ENCODE results near the gene UQCC5.

UQCC5 gene, protein sequence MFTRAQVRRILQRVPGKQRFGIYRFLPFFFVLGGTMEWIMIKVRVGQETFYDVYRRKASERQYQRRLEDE

DNA sequence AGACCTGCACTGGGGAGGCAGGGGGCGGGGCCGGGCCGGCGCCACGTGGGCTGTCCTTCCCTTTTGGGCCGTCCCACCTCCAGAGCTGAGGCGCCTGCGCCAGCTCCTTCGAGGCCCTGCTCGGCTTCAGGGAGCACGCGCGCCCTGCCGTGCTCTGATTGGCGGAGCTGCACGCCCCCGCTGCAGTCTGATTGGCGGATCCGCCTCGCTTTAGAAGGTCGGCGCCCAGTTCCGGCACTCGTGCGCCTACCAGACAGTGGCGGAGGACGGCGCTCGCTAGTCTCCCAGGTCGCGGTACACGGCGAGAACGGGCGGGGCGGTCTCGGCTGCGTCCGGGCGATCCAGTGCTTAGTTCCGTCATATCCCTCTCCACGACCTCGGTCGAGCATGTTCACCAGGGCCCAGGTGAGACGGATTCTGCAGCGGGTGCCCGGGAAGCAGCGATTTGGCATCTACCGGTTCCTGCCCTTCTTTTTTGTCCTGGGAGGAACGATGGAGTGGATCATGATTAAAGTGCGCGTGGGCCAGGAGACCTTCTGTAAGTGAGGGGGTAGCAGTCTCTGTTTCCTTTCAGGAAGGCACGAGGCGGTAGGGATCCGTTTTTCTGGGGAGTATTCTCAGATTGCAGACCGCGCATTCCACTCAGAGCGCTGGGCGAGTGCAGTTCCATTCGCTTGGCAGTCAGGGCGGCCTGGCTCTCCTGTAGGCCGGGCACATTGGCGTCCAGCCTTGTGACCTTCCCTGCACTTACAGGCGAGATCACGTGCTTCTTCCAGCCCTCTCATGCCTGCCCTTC lies at the start of gene UQCC5:
Gene UQCC5, plus strand, starts transcription at position 237 of the 796 bp plus-strand sequence. Its CDS starts 151 bp downstream, at position 388.
- peak; percentile 93 for DNase-seq (ENCODE audit: low read depth)

DNA sequence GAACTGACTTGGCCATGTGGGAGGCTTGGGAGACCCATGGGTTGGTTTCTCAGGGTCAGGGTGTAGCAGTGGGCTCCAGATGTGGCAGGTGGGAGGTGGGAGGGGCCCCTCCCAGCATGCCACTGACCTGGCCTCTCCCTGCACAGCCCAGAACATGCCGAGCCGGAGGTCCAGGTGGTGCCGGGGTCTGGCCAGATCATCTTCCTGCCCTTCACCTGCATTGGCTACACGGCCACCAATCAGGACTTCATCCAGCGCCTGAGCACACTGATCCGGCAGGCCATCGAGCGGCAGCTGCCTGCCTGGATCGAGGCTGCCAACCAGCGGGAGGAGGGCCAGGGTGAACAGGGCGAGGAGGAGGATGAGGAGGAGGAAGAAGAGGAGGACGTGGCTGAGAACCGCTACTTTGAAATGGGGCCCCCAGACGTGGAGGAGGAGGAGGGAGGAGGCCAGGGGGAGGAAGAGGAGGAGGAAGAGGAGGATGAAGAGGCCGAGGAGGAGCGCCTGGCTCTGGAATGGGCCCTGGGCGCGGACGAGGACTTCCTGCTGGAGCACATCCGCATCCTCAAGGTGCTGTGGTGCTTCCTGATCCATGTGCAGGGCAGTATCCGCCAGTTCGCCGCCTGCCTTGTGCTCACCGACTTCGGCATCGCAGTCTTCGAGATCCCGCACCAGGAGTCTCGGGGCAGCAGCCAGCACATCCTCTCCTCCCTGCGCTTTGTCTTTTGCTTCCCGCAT lies 49.2 kb upstream of the UQCC5 start:
- DNase-seq (ENCODE audit: low read depth) = no peak

DNA sequence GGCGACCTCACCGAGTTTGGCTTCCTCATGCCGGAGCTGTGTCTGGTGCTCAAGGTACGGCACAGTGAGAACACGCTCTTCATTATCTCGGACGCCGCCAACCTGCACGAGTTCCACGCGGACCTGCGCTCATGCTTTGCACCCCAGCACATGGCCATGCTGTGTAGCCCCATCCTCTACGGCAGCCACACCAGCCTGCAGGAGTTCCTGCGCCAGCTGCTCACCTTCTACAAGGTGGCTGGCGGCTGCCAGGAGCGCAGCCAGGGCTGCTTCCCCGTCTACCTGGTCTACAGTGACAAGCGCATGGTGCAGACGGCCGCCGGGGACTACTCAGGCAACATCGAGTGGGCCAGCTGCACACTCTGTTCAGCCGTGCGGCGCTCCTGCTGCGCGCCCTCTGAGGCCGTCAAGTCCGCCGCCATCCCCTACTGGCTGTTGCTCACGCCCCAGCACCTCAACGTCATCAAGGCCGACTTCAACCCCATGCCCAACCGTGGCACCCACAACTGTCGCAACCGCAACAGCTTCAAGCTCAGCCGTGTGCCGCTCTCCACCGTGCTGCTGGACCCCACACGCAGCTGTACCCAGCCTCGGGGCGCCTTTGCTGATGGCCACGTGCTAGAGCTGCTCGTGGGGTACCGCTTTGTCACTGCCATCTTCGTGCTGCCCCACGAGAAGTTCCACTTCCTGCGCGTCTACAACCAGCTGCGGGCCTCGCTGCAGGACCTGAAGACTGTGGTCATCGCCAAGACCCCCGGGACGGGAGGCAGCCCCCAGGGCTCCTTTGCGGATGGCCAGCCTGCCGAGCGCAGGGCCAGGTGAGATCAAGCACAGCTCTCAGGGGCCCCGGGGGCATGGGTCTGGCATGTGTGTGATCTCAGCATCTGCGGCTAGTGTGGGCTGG lies 48.4 kb upstream of the UQCC5 start:
- DNase-seq (ENCODE audit: low read depth) = no peak

DNA sequence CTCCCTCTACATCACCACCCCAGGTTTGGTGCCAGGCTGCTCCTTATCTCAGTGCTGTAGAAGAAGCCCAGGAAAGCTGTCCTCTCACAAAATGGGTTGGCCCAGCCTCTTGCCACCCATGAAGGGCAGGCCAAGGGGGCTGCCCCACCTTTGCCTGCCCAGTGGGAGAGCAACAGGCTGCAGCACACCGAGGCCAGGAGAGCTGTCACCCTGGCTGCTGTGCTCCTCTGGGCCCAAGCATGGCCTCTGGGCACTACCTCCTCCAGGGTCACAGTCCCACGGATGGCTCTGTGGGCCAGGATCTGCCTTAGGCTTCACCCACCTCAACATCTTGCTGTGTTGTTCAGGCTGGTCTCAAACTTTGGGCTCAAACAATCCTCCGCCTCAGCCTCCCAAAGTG lies 47.7 kb upstream of the UQCC5 start:
- DNase-seq (ENCODE audit: low read depth) = no peak

DNA sequence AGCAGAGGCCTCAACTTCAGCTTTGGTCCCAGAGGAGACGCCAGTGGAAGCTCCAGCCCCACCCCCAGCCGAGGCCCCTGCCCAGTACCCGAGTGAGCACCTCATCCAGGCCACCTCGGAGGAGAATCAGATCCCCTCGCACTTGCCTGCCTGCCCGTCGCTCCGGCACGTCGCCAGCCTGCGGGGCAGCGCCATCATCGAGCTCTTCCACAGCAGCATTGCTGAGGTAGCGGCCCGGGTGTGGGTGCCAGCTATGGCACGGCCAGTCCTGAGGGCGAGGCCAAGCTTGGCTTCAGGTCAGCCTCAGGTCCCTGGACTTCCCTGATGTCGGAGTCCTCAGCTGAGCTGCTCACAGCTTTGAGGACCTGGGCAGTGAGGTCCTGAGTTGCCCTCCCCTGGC lies 47.0 kb upstream of the UQCC5 start:
- no peak for DNase-seq (ENCODE audit: low read depth)

DNA sequence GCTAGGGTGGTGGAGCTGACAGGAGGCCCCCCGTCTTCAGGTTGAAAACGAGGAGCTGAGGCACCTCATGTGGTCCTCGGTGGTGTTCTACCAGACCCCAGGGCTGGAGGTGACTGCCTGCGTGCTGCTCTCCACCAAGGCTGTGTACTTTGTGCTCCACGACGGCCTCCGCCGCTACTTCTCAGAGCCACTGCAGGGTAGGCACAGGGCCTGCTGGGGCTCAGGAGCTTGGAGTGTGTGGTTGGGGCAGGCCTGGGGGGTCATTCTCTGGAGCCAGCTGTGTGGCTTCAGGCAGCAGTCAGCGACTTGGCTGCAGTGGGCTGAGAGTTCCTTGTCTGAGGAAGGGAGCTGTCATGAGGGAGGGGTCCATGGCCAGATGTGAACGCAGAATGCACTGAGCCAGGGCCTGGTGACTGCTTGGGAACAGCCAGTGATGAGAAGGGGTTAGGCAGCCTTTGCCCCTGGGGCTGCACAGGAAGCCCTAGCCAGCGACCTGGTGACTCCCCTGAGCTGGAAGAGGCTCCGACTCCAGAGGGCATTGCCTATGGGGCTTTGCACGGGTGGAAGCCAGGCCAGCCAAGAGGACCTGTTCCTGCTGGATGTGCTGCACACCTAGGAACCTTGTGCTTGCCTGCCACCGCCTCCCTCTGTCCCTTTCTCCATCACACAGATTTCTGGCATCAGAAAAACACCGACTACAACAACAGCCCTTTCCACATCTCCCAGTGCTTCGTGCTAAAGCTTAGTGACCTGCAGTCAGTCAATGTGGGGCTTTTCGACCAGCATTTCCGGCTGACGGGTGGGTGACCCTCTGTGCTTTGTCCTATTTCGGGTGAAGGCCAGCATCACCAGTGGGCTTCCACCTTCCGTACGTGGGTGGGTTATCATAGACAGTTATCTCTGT lies 46.1 kb upstream of the UQCC5 start:
- DNase-seq (ENCODE audit: low read depth) = no peak

DNA sequence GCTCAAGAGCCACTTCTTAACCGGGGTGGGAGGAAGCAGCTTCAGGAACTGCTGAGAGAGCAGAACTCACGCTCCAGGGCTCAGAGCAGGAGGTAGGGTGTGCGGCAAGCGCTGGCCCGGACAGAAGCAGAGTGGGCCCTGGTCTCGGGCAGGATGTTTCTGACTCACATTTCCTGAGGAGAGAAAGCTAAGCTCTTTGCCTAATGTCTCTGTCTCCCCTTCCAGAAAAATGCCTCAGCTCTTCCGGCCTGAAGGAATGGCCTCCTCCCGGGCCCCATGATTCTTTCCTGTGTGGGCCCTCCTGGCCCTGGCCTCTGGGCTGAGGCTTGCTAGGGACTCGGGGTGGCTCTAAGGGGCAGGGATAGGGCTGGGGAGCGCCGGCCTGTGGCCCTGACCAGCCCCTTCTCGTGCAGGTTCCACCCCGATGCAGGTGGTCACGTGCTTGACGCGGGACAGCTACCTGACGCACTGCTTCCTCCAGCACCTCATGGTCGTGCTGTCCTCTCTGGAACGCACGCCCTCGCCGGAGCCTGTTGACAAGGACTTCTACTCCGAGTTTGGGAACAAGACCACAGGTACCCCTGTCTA lies 45.4 kb upstream of the UQCC5 start:
- no peak for DNase-seq (ENCODE audit: low read depth)

DNA sequence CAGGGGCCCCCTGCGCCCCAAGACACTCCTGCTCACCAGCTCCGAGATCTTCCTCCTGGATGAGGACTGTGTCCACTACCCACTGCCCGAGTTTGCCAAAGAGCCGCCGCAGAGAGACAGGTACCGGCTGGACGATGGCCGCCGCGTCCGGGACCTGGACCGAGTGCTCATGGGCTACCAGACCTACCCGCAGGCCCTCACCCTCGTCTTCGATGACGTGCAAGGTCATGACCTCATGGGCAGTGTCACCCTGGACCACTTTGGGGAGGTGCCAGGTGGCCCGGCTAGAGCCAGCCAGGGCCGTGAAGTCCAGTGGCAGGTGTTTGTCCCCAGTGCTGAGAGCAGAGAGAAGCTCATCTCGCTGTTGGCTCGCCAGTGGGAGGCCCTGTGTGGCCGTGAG lies 44.3 kb upstream of the UQCC5 start:
- no peak for DNase-seq (ENCODE audit: low read depth)

DNA sequence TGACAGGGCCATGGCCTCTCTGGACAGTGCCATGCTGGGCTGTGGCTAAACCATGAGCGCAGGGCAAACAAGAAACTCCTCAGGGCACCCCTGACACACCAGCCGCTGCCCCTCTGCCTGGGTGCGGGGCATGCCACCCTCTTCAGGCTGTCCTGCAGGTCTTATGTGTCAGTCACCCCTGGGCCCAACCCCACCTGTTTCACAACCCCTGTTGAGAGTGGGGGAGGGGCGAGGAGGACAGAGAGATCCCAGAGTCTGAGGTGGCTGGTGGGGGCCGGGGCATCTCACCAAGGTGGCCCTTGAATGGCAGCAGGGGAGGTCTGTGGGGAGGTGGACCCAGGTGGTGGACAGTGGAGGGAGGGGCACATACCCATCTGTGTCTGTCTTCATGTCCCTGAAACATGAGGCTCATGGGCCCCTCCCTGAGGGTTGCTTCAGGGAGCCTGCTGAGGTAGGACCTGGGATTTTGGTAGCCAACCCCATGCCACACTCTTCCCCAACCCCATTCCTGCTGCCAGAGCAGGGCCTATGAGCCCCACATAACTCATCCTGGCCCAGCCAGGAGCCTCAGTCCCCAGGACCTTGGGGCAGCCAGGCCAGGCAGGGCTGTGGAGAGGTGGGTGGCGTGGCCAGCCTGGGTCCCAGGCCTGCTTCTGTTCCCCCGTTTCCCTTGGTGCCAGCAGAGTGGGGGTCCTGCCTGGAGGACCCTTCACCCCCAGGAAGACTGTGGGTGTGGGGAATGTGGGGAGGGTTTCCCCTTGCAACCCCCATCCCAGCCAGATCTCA lies 43.0 kb upstream of the UQCC5 start:
- DNase-seq (ENCODE audit: low read depth) = no peak

DNA sequence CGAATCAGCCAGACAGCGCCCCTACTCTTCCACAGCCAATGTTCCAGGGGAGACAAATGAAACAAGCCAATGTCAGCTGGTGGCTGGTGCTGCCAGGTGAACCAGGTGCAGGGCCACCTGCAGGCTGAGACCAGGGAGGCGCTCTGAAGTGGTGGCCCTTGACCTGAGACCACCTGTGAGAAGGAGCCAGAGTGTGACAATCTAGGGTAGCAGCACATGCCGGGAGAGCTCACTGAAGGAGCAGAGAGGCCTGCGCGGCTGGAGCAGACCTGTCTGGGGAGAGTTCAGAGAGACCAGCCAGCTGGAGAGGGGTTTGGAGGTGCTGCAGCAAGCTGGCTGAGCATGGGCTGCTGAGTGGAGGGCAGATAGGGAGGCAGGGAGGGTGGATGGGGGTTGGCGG lies 42.0 kb upstream of the UQCC5 start:
- DNase-seq (ENCODE audit: low read depth) = no peak

DNA sequence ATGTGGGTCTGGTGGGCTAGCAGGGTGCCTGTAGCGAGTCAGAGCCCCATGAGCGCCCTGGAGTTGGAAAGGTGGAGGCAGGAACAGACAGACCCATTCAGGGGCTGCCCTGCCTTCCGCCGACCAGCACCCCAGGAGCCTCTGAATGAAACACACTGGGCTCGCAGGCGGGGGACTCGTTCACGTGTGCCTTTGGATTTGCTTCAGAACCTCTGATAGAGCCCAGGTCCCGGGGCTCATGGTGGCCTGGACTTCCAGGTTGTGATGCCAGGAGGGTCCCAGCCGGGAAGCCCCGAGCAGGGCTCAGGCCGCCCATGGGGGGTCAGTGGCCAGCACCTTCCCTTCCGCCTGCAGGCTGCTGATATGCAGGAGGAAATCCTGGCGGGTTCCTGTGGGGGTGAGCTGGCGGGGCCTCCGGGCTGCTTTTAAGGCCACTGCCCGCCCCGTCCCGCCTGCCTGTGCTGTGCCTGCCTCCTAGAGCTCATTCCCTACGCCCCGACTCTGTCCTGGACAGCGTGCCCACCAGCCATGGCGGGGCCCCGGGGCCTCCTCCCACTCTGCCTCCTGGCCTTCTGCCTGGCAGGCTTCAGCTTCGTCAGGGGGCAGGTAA lies 41.4 kb upstream of the UQCC5 start, which contains the start of gene STAB1:
Gene STAB1, plus strand, starts transcription at position 453 of the 610 bp plus-strand sequence. Its CDS starts 76 bp downstream, at position 529.
- no peak for DNase-seq (ENCODE audit: low read depth)

DNA sequence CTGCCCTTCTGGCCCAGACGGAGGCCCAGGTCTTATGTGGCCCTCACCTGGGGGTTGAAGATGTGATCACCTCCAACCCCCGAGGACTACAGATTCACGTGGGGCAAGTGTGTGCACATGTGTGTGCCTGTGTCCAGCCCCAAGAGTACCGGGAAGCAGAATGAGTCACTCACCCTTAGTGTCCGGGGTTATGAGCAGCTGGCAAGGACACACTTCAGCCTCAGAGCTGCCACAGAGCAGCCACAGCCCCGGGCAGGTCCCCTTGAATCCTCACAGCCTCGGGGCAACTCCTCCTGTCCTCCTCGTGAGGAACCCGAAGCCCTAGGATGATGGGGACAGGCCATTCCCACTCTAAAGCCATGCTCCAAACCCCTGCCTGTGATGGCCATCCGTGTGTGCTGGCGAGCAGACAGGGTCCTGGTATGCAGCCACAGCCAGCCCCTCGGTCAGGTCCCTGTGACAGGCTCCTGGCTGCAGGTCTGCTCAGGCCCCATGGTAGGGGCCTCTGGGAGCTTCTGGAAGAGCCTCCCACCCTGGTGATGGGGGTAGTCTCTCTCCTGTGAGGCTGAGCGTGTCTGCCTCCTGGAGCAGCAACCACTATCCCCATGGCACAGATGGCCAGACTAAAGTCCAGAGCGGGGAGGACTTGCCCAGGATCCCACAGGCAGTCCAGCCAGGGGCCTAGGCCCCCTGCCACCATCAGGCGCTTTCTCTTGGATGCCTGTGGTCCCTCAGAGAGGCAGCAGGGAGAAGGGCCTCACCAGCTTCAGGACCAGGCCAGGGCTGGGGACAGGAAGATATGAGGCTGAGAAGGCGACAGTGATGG lies 40.4 kb upstream of the UQCC5 start:
- no peak for DNase-seq (ENCODE audit: low read depth)

DNA sequence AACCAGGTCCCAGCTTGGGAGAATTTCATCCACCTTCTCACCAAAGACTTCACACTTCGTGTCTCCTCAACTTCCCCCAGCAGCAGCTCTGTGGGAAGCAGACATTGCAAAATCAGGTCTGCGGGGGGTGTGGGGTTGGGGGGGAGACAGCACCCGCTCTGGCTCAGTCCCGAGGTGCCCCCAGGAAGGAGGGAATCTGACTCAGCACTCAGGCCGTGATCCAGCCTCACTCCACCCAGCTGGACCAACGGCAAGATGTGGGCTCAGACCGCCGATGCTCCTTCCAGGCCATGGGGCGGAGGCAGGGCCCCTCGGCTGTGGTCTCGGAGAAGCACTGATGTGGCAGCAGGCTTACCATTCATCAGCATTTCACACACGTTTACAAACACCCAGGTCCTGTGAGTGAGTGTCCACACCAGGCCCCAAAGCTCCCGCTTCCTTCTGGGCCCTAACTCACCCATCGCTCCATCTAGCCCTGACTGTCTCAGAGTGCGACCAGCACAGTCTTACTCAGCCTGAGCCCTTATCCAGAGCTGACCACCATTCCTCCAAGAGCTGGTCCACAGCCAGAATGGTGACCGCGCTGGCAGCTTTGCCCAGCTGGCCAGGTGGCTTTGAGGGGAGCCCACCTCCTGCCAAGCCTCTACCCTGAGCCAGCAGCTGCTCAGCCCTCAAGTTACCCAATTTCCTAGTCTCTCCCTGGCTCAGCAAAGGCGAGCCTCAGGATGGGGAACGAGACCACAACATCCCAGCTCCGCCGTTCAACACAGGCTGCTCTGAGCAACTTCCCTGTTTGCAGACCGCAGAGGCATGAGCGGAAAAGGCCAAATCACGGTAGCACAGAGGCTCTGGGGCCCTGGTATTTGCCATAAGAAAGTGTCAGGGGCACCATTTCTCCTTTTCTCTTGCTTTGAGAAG lies 38.0 kb upstream of the UQCC5 start:
- no peak for DNase-seq (ENCODE audit: low read depth)

DNA sequence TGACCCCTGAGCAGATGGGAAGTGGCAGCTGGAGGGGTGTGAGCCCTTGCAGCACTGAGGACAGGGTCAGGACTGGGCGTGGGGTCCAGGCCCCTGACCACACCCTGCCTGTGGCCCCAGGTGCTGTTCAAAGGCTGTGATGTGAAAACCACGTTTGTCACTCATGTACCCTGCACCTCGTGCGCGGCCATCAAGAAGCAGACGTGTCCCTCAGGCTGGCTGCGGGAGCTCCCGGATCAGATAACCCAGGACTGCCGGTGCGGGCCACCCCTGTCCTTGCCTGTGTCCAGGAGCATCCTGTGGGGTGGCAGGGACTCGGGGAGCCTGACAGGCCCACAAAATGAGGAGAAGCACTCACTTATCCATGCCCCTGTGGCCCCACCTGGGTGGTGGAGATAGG lies 35.4 kb upstream of the UQCC5 start:
- DNase-seq (ENCODE audit: low read depth) = no peak

DNA sequence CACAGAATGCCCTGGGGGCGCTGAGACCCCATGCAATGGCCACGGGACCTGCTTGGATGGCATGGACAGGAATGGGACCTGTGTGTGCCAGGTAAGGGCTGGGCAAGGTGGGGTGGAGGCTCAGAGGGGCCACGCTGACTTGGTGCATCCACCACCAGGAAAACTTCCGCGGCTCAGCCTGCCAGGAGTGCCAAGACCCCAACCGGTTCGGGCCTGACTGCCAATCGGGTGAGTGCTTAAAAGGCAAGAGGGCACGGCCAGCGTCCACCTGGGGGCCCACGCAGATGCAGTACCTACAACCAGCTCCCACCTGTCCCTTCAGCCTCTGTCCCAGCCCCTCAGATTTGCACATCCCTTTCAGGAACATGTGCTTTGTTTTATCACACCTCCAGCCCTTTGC lies 34.4 kb upstream of the UQCC5 start:
- no peak for DNase-seq (ENCODE audit: low read depth)

DNA sequence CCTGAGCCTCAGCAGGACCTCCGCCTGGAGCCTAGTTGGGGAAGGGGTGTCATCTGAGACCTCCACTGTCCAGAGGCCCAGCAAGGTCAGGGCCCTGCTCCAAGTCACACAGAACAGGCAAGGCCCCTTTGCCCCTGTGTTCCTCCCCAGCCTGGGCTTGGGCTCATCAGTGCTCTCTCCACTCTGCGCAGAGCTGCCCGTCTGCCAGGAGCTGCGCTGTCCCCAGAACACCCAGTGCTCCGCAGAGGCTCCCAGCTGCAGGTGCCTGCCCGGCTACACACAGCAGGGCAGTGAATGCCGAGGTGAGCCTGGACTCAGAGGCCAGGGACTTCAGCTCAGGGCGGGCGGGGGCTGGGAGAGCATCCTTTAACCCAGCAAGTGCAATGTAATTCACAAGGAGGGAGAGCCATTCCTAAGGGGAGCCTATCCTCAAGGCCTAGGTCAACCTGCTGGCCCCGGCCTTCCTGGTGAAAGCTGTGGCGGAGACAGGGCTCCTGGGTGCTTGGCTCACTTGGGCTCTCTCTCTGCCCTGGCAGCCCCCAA lies 33.5 kb upstream of the UQCC5 start:
- no peak for DNase-seq (ENCODE audit: low read depth)

DNA sequence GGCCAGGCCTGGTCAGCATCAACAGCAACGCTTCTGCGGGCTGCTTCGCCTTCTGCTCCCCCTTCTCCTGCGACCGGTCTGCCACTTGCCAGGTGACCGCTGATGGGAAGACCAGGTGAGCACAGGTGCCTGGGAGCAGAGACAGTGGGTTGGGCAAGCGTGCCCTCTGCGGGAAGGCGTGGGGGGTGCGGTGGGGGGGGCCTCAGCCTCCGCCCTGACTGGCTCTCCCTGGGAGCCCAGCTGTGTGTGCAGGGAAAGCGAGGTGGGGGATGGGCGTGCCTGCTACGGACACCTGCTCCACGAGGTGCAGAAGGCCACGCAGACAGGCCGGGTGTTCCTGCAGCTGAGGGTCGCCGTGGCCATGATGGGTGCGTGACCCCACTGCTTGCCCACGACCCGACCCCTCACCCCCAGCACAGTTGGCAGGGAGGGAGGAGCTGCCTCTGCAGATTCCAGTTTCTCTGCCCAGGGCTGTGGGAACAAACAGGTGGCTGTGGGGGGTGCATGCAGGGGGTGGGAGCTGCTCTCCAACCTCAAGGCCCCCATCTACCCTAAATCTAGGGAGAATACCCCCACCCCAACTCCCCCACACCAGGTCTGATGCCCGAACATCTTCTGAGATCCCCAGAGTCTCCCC lies 32.5 kb upstream of the UQCC5 start:
- DNase-seq (ENCODE audit: low read depth) = no peak
